Activated naive CD4-positive, alpha-beta T cell treated with anti-CD3 and anti-CD28 coated beads, Interleukin-2, amount 50 U/mL, for 24 hours (primary cell): ENCODE data around the gene SPTLC1.

Experiments used
- H3K27ac Mint-ChIP-seq: one replicate; pipeline ENCODE4 v1.8.0; 2021; ENCODE audit warnings: mild to moderate bottlenecking, mixed read lengths
- H3K27me3 Mint-ChIP-seq: one replicate; pipeline ENCODE4 v1.8.0; 2021; ENCODE audit warnings: mixed read lengths
- H3K36me3 Mint-ChIP-seq: one replicate; pipeline ENCODE4 v1.8.0; 2021; ENCODE audit warnings: mixed read lengths
- H3K4me1 Mint-ChIP-seq: one replicate; pipeline ENCODE4 v1.8.0; 2021; ENCODE audit warnings: mixed read lengths
- H3K4me3 Mint-ChIP-seq: one replicate; pipeline ENCODE4 v1.8.0; 2021; ENCODE audit warnings: mild to moderate bottlenecking, mixed read lengths
- H3K9me3 Mint-ChIP-seq: one replicate; pipeline ENCODE4 v1.8.0; 2021; ENCODE audit warnings: mixed read lengths

Gene SPTLC1

DNA sequence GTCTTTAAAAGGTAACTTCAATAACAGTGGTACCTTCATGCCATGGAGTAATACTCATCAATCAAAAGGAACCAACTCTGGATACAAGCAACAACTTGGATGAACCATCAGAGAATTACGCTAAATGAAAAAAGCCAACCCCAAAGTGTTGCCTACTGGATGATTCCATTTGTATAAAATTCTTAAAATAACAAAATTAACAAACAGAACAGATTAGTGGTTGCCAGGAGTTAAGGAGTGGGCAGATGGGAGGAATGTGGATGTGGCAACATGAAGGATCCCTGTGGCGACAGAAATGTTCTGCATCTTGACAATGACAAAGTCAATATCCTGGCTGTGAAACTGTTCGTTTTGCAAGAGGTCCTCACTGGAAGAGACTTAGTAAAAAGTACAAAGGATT is 50.5 kb downstream of the SPTLC1 start:
- H3K27ac Mint-ChIP-seq = no peak overlapping the region
- H3K4me3 Mint-ChIP-seq = no peak overlapping the region
- no peaks in the 10 kb centered on the region for H3K27me3 Mint-ChIP-seq
- peaks cover 4% of the 10 kb centered on the region for H3K4me1 Mint-ChIP-seq
- peaks cover 61% of the 10 kb centered on the region for H3K36me3 Mint-ChIP-seq
- peaks cover 11% of the 10 kb centered on the region for H3K9me3 Mint-ChIP-seq

DNA sequence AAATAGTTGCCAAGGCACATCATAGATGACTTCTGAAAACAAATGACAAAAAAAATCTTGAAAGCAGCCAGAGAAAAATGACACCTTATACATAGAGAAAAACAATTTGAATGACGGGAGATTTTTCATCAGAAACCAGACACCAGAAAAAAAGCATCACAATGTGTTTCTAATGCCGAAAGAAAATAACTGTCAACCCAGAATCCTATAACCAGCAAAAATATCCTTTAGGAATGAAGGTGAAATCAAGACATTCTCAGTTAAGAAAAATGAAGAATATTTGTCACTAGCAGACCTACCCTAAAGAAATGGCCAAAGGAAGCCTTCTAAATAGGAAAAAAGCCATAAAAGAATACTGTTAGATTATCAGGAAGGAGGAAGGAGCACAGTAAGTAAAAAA is 54.0 kb downstream of the SPTLC1 start:
- Mint-ChIP-seq H3K27ac (no peak overlapping the region), H3K4me3 (no peak overlapping the region), H3K27me3 (no peaks in the 10 kb centered on the region)

DNA sequence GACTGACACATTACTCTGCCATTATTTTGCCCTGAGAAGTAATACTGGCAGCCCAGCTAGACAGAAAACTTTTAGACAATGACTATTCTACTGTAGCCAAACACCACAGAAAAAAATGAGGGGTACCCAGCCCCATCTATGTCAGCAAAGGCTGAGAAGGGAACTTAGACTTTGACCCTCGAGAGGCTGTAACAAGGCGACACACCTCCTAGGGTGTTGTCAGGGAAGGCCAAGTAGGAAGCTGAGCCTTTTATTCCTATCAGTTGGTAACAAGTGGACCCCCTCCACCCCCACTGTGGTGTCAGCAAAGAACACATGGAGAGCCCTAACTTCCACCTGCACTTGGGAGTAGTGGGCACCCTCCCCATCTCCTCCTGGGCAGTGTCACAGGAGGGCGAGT is 55.6 kb downstream of the SPTLC1 start:
- Mint-ChIP-seq H3K4me3 (no peak overlapping the region), H3K36me3 (peaks cover 63% of the 10 kb centered on the region), H3K4me1 (peaks cover 4% of the 10 kb centered on the region), H3K27ac (no peak overlapping the region), H3K9me3 (peaks cover 11% of the 10 kb centered on the region), H3K27me3 (no peaks in the 10 kb centered on the region)

More for the DNA sequence above, 54.0 kb downstream of the SPTLC1 start:
- peaks cover 4% of the 10 kb centered on the region for H3K4me1 Mint-ChIP-seq
- peaks cover 69% of the 10 kb centered on the region for H3K36me3 Mint-ChIP-seq
- peaks cover 11% of the 10 kb centered on the region for H3K9me3 Mint-ChIP-seq

DNA sequence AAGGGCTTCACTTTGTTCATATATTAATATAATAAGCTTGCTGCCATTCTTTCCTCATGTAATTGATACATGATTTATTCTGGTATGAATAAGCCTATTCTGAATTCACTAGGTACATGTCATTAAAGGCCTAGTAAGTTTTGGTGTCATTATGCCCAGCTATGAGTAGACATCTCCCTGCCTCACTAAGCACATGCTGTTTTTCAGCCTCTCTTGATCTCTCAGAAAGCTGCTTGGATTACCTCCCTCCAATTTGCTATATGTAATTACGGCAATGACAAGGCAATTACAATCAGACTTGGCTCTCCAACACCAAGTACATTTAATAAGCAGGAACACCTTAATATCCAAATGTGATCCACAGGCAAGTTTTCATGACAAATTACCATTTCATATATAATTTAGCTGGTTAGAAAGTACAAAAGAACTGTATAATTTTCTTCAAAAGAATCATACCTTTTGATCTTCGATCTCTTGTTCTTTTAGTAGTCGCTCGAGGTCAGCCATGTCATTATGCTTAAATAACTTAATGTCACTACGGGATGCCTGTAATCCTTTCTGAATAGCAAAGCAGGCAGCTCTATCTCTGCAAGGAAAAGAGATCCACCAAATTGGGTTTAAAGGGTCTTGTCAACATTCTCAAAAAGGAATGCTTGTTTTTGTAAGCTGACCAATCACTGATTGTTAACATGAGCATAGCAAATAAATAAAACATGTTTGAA is 56.3 kb downstream of the SPTLC1 start:
- H3K4me3 Mint-ChIP-seq = no peak overlapping the region
- no peaks in the 10 kb centered on the region for H3K27me3 Mint-ChIP-seq
- no peak overlapping the region for H3K27ac Mint-ChIP-seq
- peaks cover 4% of the 10 kb centered on the region for H3K4me1 Mint-ChIP-seq
- H3K36me3 Mint-ChIP-seq = peaks cover 59% of the 10 kb centered on the region
- H3K9me3 Mint-ChIP-seq = peaks cover 11% of the 10 kb centered on the region

DNA sequence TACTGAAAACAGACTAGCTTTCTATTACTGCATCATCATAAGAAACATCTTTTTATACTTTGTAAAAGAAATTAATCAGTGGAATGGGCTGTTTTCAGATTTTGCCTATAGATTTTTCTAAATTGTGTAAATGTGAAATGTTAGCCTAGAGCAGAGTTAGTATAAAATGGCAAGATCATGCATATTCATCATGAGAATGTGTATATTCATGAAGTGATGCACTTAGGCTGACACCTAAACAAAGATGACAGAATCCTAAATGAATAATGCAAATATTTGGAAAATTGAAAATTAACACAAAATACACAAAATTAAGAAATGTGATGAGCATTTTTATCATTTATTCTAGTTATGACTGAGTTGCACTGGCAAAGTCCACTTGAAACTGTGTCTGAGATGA is 57.2 kb downstream of the SPTLC1 start:
- Mint-ChIP-seq H3K4me1 (peaks cover 4% of the 10 kb centered on the region), H3K27ac (no peak overlapping the region), H3K4me3 (no peak overlapping the region), H3K36me3 (peaks cover 56% of the 10 kb centered on the region), H3K9me3 (peaks cover 11% of the 10 kb centered on the region), H3K27me3 (no peaks in the 10 kb centered on the region)

DNA sequence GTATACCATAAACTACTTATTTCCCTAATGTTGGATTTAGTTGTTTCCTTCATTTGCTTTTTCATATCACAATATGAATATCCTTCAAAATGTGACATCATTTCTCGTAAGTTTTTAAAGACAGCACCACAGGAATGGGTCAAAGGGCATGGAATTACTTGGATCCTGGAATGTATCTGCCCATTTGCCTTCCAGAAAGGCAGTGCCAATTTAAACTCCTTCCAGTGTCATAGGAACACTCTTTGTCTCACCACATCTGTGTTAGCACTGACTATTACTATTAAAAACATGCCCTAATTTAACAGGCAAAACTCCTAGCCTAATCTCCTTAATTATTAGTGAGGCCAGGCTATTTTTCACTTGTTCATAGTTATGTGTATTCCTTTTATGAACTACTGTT is 58.0 kb downstream of the SPTLC1 start:
- Mint-ChIP-seq H3K27me3 (no peaks in the 10 kb centered on the region), H3K9me3 (peaks cover 3% of the 10 kb centered on the region), H3K27ac (no peak overlapping the region), H3K4me3 (no peak overlapping the region), H3K4me1 (no peaks in the 10 kb centered on the region), H3K36me3 (peaks cover 52% of the 10 kb centered on the region)

DNA sequence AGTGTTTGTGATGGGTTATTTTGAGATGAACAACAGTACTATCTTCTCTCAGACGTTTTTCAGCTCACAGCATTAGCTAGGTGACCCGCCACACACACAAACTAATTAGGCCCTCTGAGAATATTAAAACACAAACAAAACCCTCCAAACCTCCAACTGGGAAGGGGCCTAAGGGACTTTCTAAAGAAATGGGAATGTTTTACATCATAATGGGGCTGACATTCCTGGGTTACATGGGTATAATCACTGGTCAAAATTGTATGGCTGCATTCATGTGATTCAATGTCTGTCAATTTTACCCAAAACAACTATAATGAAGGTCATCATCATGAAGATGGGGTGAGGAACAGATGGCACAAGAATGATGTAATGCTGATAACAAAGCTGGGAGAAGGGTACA is 59.6 kb downstream of the SPTLC1 start:
- no peak overlapping the region for H3K27ac Mint-ChIP-seq
- no peaks in the 10 kb centered on the region for H3K27me3 Mint-ChIP-seq
- no peaks in the 10 kb centered on the region for H3K4me1 Mint-ChIP-seq
- no peaks in the 10 kb centered on the region for H3K9me3 Mint-ChIP-seq
- H3K4me3 Mint-ChIP-seq = no peak overlapping the region
- H3K36me3 Mint-ChIP-seq = peaks cover 48% of the 10 kb centered on the region

DNA sequence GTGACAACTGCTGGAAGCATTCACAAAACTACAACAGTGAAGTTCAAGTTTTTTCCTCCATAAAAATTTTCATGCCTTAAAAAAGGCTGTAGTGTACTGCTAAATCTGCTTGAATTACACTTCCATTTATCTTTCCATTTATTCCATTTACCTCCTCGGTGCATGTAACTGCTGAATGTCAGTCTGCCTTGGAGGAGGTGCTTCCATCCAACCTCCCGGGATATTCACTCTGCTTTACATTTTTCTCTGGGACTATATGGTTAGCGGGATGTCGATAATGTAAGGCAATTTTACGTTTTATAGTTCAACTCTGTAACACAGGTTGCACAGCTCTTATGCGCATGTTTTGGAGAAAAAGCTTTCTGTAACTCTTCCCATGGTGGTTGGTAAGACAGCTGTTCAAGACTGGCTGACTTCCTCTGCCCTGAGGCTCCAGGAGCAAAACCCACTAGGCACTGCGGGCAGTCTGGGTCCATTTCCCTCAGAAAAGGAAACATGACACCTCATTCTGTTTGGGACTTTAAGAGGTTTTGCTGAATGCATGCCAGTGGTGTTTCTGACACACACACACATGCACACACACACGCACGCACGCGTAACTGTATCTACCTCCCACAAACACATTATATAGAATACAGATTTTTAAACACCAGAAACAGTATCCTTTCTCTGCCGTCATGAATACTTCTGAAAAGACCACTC is 66.1 kb downstream of the SPTLC1 start:
- peak overlapping the region; percentile 46 for H3K27ac Mint-ChIP-seq
- H3K4me1 Mint-ChIP-seq = no peaks in the 10 kb centered on the region
- peaks cover 6% of the 10 kb centered on the region for H3K9me3 Mint-ChIP-seq
- no peak overlapping the region for H3K4me3 Mint-ChIP-seq
- H3K27me3 Mint-ChIP-seq = no peaks in the 10 kb centered on the region
- H3K36me3 Mint-ChIP-seq = peaks cover 64% of the 10 kb centered on the region

DNA sequence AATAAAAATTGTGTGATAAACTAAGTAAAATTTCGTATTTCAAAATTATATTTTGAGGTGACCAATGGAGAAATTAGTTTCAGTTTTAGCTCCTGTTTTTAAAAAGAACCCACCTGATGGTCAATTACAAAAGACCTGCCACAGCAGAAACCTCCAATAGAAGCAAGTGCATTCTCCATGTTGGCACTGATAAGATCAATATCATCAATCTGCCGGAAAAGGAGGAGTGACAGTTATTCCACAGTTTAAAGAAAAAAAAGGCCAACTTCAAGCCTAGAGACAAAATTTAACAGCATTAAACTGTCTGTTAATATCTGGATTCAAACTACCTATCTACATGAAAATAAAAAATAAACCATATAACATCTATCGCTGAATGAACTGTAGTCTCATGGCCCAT is 67.7 kb downstream of the SPTLC1 start:
- H3K36me3 Mint-ChIP-seq = peaks cover 72% of the 10 kb centered on the region
- peaks cover 20% of the 10 kb centered on the region for H3K9me3 Mint-ChIP-seq
- H3K4me1 Mint-ChIP-seq = no peaks in the 10 kb centered on the region
- H3K4me3 Mint-ChIP-seq = no peak overlapping the region
- no peaks in the 10 kb centered on the region for H3K27me3 Mint-ChIP-seq
- H3K27ac Mint-ChIP-seq = no peak overlapping the region

DNA sequence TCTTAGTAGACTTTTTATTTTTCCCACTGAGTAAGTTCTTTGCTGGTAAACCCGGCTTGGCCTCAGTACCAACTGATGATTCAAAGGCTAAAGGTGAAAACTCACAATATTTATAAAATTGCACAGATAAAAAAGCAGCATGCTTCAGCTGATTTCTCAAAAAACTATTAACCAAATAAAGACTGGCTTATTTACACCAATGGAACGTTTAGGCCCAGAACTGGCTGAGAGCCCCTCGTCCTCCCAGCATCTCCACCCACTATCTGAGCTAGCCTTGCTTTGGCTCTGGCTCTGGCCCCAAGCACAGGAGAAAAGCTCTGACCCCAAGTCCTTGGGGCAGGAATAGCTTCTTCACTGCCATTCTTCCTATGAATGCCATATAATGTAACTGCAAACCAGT is 68.5 kb downstream of the SPTLC1 start:
- no peaks in the 10 kb centered on the region for H3K4me1 Mint-ChIP-seq

DNA sequence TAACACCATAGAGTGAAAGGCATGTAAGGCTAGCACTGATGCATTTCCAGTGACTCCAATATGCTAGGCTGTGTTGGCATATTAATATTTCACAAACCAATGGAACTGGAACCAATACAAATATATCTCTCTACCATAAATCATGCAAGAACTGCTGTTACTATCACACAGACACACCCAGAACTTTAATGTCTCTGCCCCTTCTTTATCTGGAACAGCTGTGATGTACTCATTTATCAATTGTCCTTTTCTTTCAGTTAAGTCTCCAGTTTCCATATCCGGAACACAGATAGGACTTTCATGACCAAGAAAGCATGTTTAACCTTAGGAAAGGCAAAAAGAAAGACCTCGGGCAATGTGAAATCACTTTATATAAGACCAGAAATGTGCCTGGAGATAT is 70.3 kb downstream of the SPTLC1 start:
- H3K4me3 Mint-ChIP-seq = no peak overlapping the region
- H3K9me3 Mint-ChIP-seq = peaks cover 27% of the 10 kb centered on the region
- no peak overlapping the region for H3K27ac Mint-ChIP-seq
- H3K36me3 Mint-ChIP-seq = peaks cover 67% of the 10 kb centered on the region
- H3K27me3 Mint-ChIP-seq = no peaks in the 10 kb centered on the region
- H3K4me1 Mint-ChIP-seq = no peaks in the 10 kb centered on the region

More for the DNA sequence above, 68.5 kb downstream of the SPTLC1 start:
- H3K27me3 Mint-ChIP-seq = no peaks in the 10 kb centered on the region
- no peak overlapping the region for H3K27ac Mint-ChIP-seq
- H3K9me3 Mint-ChIP-seq = peaks cover 27% of the 10 kb centered on the region
- H3K36me3 Mint-ChIP-seq = peaks cover 75% of the 10 kb centered on the region
- no peak overlapping the region for H3K4me3 Mint-ChIP-seq

DNA sequence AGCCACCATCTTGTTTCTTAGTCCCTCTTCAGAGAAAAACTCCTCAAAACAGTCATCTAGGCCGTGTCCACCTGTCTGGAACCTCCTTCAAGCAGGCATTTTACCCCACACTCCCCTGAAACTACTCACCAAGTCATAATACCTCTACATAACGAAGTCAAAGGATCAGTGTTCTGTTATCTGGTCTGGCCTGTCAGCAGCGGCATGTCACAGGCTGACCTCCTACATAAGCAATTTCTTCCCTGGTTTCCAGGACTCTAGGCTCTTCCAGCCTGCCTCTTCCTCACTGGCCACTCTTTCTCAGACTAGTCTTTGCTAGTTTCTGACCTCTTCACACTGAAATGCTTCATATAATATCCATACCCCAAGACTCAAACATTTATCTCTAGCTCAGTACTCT is 72.2 kb downstream of the SPTLC1 start:
- Mint-ChIP-seq H3K36me3 (peaks cover 54% of the 10 kb centered on the region), H3K27ac (peak overlapping the region; percentile 19), H3K4me1 (no peaks in the 10 kb centered on the region), H3K9me3 (peaks cover 27% of the 10 kb centered on the region), H3K4me3 (no peak overlapping the region), H3K27me3 (no peaks in the 10 kb centered on the region)

DNA sequence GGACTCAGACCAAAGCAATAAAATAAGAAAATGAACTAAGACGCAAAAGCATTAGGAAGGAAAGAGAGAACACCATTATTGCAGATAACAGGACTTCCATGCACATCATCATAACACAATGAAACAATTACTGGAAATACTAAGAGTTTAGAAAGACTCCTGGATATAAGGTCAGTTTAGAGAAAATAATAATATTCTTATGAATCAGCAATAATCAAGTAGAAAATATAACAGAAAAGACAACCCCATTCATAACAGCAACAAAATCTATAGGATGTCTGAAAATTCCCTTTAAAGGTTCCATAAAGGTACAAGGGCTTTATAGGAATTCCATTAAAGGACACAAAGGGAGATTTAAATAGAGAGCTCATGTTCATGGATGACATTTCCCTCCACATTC is 73.0 kb downstream of the SPTLC1 start:
- H3K4me3 Mint-ChIP-seq = no peak overlapping the region
- H3K9me3 Mint-ChIP-seq = peaks cover 27% of the 10 kb centered on the region
- H3K27ac Mint-ChIP-seq = no peak overlapping the region
- no peaks in the 10 kb centered on the region for H3K27me3 Mint-ChIP-seq
- peaks cover 51% of the 10 kb centered on the region for H3K36me3 Mint-ChIP-seq
- no peaks in the 10 kb centered on the region for H3K4me1 Mint-ChIP-seq

DNA sequence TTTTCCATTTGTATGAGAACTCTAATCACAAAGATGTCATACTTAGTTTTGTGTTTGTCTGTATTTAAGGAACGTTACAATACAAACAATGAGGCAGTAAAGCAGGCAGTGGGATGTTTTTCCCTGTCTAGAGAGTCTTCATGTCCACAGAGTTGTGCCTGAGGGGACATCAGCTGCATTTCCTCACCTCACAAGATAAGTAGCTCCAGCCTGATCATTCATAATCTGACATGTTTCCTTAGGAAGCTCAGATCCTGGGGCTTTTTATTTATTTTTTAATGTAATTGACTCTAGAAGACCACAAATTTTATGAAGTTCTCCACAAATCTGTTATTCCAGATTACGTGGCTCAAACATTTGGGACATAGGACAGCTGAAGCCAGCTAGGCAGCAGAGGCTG is 78.5 kb downstream of the SPTLC1 start:
- no peaks in the 10 kb centered on the region for H3K4me1 Mint-ChIP-seq

DNA sequence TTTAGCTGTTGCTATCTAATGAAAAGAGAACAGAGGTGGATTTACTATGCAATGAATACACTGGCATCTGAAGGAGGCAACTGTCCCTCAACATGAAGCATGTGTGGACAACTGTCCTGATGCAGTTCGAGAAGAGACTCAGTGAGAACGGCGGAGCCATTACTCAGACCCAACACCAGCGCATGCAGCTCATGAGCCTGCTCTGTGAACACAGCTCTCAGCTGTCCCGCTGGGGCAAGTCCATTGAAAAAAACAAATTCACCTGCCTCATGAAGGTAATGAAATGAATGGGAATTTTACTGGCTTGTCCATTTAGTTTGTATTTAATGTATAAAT is 78.8 kb downstream of the SPTLC1 start:
- peaks cover 21% of the 10 kb centered on the region for H3K36me3 Mint-ChIP-seq
- H3K27ac Mint-ChIP-seq = no peak overlapping the region

More for the DNA sequence above, 78.5 kb downstream of the SPTLC1 start:
- Mint-ChIP-seq H3K36me3 (peaks cover 23% of the 10 kb centered on the region), H3K4me3 (no peak overlapping the region), H3K27ac (no peak overlapping the region), H3K9me3 (no peaks in the 10 kb centered on the region), H3K27me3 (no peaks in the 10 kb centered on the region)

DNA sequence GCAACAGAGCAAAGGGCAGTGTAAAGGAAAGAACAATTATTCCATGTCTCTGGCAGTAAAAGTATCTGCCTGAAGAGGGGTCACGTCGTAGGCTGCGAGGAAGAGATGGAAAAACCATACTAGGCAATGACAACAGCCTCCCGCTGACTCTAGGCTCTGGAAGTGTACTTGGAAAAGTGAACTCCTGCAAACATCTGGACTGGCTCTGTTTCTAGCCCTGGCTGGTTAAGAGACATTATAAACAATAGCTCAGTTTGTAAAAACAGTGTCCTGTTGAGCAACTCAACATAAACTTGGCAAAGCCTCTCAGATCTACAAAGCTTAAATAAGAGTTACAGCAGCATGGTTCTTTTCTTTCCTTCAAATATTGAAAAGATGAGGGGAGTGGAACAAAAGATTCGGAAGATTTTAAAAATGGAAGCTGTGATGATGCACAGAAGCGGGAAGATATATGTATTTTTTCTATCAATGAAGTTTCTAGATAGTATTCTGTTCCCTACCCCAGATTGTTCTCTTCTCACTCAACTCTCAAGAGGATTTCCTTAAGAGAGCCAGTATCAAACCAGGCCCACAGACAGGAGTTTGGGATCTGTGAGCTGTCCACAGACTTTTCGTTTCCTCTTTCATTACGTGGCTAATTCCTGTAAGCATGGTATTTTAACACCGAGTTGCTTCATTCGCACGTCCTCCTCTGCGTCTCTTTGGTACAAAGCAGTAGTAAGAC is 79.4 kb downstream of the SPTLC1 start:
- H3K36me3 Mint-ChIP-seq = peaks cover 20% of the 10 kb centered on the region
- no peak overlapping the region for H3K4me3 Mint-ChIP-seq
- no peaks in the 10 kb centered on the region for H3K4me1 Mint-ChIP-seq
- no peaks in the 10 kb centered on the region for H3K9me3 Mint-ChIP-seq
- H3K27ac Mint-ChIP-seq = no peak overlapping the region
- no peaks in the 10 kb centered on the region for H3K27me3 Mint-ChIP-seq

More for the DNA sequence above, 78.8 kb downstream of the SPTLC1 start:
- Mint-ChIP-seq H3K9me3 (no peaks in the 10 kb centered on the region), H3K4me3 (no peak overlapping the region), H3K27me3 (no peaks in the 10 kb centered on the region), H3K4me1 (no peaks in the 10 kb centered on the region)
